ENCODE measurements around the gene TPPP3. TPM values are rescaled to one million over a fixed set of nuclear protein-coding genes. Genes with fewer than 3 reads are reported as not detected.

TPPP3 gene
- total RNA-seq, 1 experiment from 2014 or later: 0.95 TPM

- H3K4me1 ChIP-seq (ENCODE audit: control insufficient read depth, insufficient read depth, low read length): no peaks in the 10 kb centered on the region
- in situ Hi-C loops (cut with HindIII; ENCODE audit: low pct_unique_long_range_greater_than_20kb, low sequenced_read_pairs): no loop called here
- no peak overlapping the region for H3K27ac ChIP-seq (ENCODE audit: low read length)
- ChIA-PET POLR2A (no interaction called here), CTCF (no interaction called here)
- no TSS peak for BruUV-seq (replicated peaks)
- H3K4me3 ChIP-seq (ENCODE audit: low read depth in 2 of 2, low read length in 2 of 2): no peak overlapping the region
- TF ChIP-seq TCF7L2 (IDR thresholded peaks at IDR 0.05; ENCODE audit: low read depth, low read length) (no peak), POLR2AphosphoS5 (IDR thresholded peaks at IDR 0.05; ENCODE audit: low read depth, low read length) (no peak), SIN3A (IDR thresholded peaks at IDR 0.05; ENCODE audit: borderline replicate concordance, insufficient read depth, low read depth, low read length) (no peak)
- TF ChIP-seq, protein P1, sequence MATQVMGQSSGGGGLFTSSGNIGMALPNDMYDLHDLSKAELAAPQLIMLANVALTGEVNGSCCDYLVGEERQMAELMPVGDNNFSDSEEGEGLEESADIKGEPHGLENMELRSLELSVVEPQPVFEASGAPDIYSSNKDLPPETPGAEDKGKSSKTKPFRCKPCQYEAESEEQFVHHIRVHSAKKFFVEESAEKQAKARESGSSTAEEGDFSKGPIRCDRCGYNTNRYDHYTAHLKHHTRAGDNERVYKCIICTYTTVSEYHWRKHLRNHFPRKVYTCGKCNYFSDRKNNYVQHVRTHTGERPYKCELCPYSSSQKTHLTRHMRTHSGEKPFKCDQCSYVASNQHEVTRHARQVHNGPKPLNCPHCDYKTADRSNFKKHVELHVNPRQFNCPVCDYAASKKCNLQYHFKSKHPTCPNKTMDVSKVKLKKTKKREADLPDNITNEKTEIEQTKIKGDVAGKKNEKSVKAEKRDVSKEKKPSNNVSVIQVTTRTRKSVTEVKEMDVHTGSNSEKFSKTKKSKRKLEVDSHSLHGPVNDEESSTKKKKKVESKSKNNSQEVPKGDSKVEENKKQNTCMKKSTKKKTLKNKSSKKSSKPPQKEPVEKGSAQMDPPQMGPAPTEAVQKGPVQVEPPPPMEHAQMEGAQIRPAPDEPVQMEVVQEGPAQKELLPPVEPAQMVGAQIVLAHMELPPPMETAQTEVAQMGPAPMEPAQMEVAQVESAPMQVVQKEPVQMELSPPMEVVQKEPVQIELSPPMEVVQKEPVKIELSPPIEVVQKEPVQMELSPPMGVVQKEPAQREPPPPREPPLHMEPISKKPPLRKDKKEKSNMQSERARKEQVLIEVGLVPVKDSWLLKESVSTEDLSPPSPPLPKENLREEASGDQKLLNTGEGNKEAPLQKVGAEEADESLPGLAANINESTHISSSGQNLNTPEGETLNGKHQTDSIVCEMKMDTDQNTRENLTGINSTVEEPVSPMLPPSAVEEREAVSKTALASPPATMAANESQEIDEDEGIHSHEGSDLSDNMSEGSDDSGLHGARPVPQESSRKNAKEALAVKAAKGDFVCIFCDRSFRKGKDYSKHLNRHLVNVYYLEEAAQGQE (IDR thresholded peaks at IDR 0.05; ENCODE audit: insufficient read depth in 1 of 2, low read depth in 2 of 2, low read length in 1 of 2): no peak
- TF ChIP-seq, protein P2, sequence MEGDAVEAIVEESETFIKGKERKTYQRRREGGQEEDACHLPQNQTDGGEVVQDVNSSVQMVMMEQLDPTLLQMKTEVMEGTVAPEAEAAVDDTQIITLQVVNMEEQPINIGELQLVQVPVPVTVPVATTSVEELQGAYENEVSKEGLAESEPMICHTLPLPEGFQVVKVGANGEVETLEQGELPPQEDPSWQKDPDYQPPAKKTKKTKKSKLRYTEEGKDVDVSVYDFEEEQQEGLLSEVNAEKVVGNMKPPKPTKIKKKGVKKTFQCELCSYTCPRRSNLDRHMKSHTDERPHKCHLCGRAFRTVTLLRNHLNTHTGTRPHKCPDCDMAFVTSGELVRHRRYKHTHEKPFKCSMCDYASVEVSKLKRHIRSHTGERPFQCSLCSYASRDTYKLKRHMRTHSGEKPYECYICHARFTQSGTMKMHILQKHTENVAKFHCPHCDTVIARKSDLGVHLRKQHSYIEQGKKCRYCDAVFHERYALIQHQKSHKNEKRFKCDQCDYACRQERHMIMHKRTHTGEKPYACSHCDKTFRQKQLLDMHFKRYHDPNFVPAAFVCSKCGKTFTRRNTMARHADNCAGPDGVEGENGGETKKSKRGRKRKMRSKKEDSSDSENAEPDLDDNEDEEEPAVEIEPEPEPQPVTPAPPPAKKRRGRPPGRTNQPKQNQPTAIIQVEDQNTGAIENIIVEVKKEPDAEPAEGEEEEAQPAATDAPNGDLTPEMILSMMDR (IDR thresholded peaks at IDR 0.05): no peak
- no peaks in the 10 kb centered on the region for H3K9me3 ChIP-seq (ENCODE audit: control insufficient read depth, insufficient read depth, low read depth, low read length)
- DNase-seq (ENCODE audit: low read depth, low spot score) (no peak), ATAC-seq (no peak)
- H3K27me3 ChIP-seq (ENCODE audit: control insufficient read depth, insufficient read depth, low read length): no peaks in the 10 kb centered on the region
- intact Hi-C loops (cut with micrococcal nuclease; ENCODE audit: unreplicated experiment): no loop called here
- H3K36me3 ChIP-seq (ENCODE audit: control insufficient read depth, insufficient read depth, low read length): no peaks in the 10 kb centered on the region
Measured at GRCh38 chr16:67411339-67411738, 18.0 kb upstream of the TPPP3 start.

DNA sequence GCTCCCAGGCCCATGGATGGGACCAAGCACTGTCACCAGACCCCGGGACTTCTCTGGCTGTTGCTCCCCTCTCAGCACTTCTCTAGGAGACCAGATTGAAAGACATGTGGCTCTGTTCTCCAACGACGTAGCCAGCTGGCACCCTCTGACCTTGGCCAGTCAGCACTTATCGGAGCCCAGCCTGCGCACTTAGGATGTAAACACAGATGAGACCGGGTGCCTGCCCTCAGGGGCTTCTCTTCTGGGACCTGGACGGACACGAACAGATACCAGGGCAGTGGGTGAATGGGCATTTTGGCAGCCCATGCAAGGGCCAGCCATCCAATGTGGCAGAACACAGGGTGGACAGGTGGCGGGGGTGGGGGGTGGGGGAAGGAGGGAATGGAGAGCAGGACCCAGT lies 16.3 kb upstream of the TPPP3 start:
- H3K36me3 ChIP-seq (ENCODE audit: control insufficient read depth, insufficient read depth, low read length): no peaks in the 10 kb centered on the region
- ChIA-PET CTCF (interaction anchor here (0.6 kb wide), 1 partner anchor 53 kb away, joined by 4 read pairs; no protein-coding TSS in a partner anchor), POLR2A (no interaction called here)
- no peak for TF ChIP-seq SIN3A (IDR thresholded peaks at IDR 0.05; ENCODE audit: borderline replicate concordance, insufficient read depth, low read depth, low read length)
- TF ChIP-seq, protein P1 (IDR thresholded peaks at IDR 0.05; ENCODE audit: insufficient read depth in 1 of 2, low read depth in 2 of 2, low read length in 1 of 2): no peak
- TF ChIP-seq, protein P2 (IDR thresholded peaks at IDR 0.05): no peak
- no peak for TF ChIP-seq POLR2AphosphoS5 (IDR thresholded peaks at IDR 0.05; ENCODE audit: low read depth, low read length)
- TF ChIP-seq TCF7L2 (IDR thresholded peaks at IDR 0.05; ENCODE audit: low read depth, low read length): no peak
- intact Hi-C loops (cut with micrococcal nuclease; ENCODE audit: unreplicated experiment) (no loop called here), in situ Hi-C loops (cut with HindIII; ENCODE audit: low pct_unique_long_range_greater_than_20kb, low sequenced_read_pairs) (no loop called here)
- no peaks in the 10 kb centered on the region for H3K27me3 ChIP-seq (ENCODE audit: control insufficient read depth, insufficient read depth, low read length)
- H3K9me3 ChIP-seq (ENCODE audit: control insufficient read depth, insufficient read depth, low read depth, low read length): no peaks in the 10 kb centered on the region
- no peak overlapping the region for H3K27ac ChIP-seq (ENCODE audit: low read length)
- H3K4me1 ChIP-seq (ENCODE audit: control insufficient read depth, insufficient read depth, low read length): no peaks in the 10 kb centered on the region
- no peak overlapping the region for H3K4me3 ChIP-seq (ENCODE audit: low read depth in 2 of 2, low read length in 2 of 2)
- DNase-seq (ENCODE audit: low read depth, low spot score) (no peak), ATAC-seq (no peak)
- no TSS peak for BruUV-seq (replicated peaks)
